DMS53 treated with DMSO at 0.1 percent for 48 hours (cell line): ENCODE results near the gene CACNA2D2.

Experiments used
- DNase-seq: peaks from one replicate; lab custom pipeline; 2025; ENCODE audit not compliant: unreplicated experiment; lab: John Stamatoyannopoulos, UW

The CACNA2D2 gene

GRCh38 chr3:50502584-50503423 is 630 bp downstream of the CACNA2D2 start:
- DNase-seq: no peak

- no peak for DNase-seq
Measured at GRCh38 chr3:50502225-50502583, 1.2 kb downstream of the CACNA2D2 start.

- no peak for DNase-seq
Measured at GRCh38 chr3:50495609-50496423, 7.6 kb downstream of the CACNA2D2 start.

GRCh38 chr3:50494126-50494525 is 9.3 kb downstream of the CACNA2D2 start:
- DNase-seq: no peak

GRCh38 chr3:50493623-50494022 is 9.8 kb downstream of the CACNA2D2 start:
- DNase-seq: no peak

GRCh38 chr3:50493086-50493485 is 10.3 kb downstream of the CACNA2D2 start:
- DNase-seq: no peak

GRCh38 chr3:50491023-50491422 is 12.4 kb downstream of the CACNA2D2 start:
- no peak for DNase-seq

GRCh38 chr3:50490424-50490823 is 13.0 kb downstream of the CACNA2D2 start:
- DNase-seq: no peak

- DNase-seq: no peak
Measured at GRCh38 chr3:50487181-50487580, 16.3 kb downstream of the CACNA2D2 start.

GRCh38 chr3:50486219-50486888 is 17.1 kb downstream of the CACNA2D2 start:
- DNase-seq: no peak

GRCh38 chr3:50484722-50485121 is 18.7 kb downstream of the CACNA2D2 start:
- no peak for DNase-seq

GRCh38 chr3:50483374-50483773 is 20.1 kb downstream of the CACNA2D2 start:
- DNase-seq: no peak

- no peak for DNase-seq
Measured at GRCh38 chr3:50481992-50482391, 21.4 kb downstream of the CACNA2D2 start.

GRCh38 chr3:50480471-50480870 is 23.0 kb downstream of the CACNA2D2 start:
- no peak for DNase-seq

GRCh38 chr3:50479523-50479922 is 23.9 kb downstream of the CACNA2D2 start:
- DNase-seq: no peak

- no peak for DNase-seq
Measured at GRCh38 chr3:50478671-50479260, 24.7 kb downstream of the CACNA2D2 start.

- DNase-seq: no peak
Measured at GRCh38 chr3:50478051-50478450, 25.4 kb downstream of the CACNA2D2 start.

- no peak for DNase-seq
Measured at GRCh38 chr3:50475348-50475747, 28.1 kb downstream of the CACNA2D2 start.

GRCh38 chr3:50474717-50475116 is 28.7 kb downstream of the CACNA2D2 start:
- DNase-seq: no peak

GRCh38 chr3:50473768-50474167 is 29.7 kb downstream of the CACNA2D2 start:
- no peak for DNase-seq

GRCh38 chr3:50472958-50473357 is 30.5 kb downstream of the CACNA2D2 start:
- DNase-seq: no peak
